ENCODE data around the gene CFAP54.
"Not testable (repeated sequence)": the region's sequence is repeated elsewhere in the genome, so short reads cannot be mapped to it uniquely, and the experiment has no call there.

Gene CFAP54

GRCh38 chr12:96670334-96670899 lies 181.0 kb downstream of the CFAP54 start:
- Histone ChIP-seq H3K4me3 (ENCODE audit: low read length in 2 of 2) (no peak overlapping the region), H3K9ac (ENCODE audit: low read depth in 1 of 2, low read length in 2 of 2) (no peak overlapping the region), H3K36me3 (ENCODE audit: control insufficient read depth in 2 of 2, insufficient read depth in 2 of 2, low read length in 2 of 2) (no peaks in the 10 kb centered on the region), H3K9me3 (ENCODE audit: control insufficient read depth in 2 of 2, low read length in 2 of 2) (no peaks in the 10 kb centered on the region), H3K4me1 (ENCODE audit: control insufficient read depth in 2 of 2, insufficient read depth in 2 of 2, low read length in 2 of 2) (no peaks in the 10 kb centered on the region), H3K27me3 (ENCODE audit: control insufficient read depth in 2 of 2, insufficient read depth in 2 of 2, low read length in 2 of 2) (no peaks in the 10 kb centered on the region), H3K27ac (ENCODE audit: low read depth in 2 of 2, low read length in 2 of 2) (no peak overlapping the region)

GRCh38 chr12:96675519-96675918 lies 186.1 kb downstream of the CFAP54 start:
- H3K36me3 ChIP-seq (ENCODE audit: control insufficient read depth in 2 of 2, insufficient read depth in 2 of 2, low read length in 2 of 2); H3K9ac ChIP-seq (ENCODE audit: low read depth in 1 of 2, low read length in 2 of 2); H3K4me3 ChIP-seq (ENCODE audit: low read length in 2 of 2); H3K4me1 ChIP-seq (ENCODE audit: control insufficient read depth in 2 of 2, insufficient read depth in 2 of 2, low read length in 2 of 2); H3K27me3 ChIP-seq (ENCODE audit: control insufficient read depth in 2 of 2, insufficient read depth in 2 of 2, low read length in 2 of 2); H3K9me3 ChIP-seq (ENCODE audit: control insufficient read depth in 2 of 2, low read length in 2 of 2); H3K27ac ChIP-seq (ENCODE audit: low read depth in 2 of 2, low read length in 2 of 2): not testable (repeated sequence)

GRCh38 chr12:96677363-96677762 lies 188.0 kb downstream of the CFAP54 start:
- no peaks in the 10 kb centered on the region for H3K36me3 ChIP-seq (ENCODE audit: control insufficient read depth in 2 of 2, insufficient read depth in 2 of 2, low read length in 2 of 2)
- no peak overlapping the region for H3K9ac ChIP-seq (ENCODE audit: low read depth in 1 of 2, low read length in 2 of 2)
- H3K9me3 ChIP-seq (ENCODE audit: control insufficient read depth in 2 of 2, low read length in 2 of 2), result no peaks in the 10 kb centered on the region
- H3K4me3 ChIP-seq (ENCODE audit: low read length in 2 of 2), result no peak overlapping the region
- H3K27ac ChIP-seq (ENCODE audit: low read depth in 2 of 2, low read length in 2 of 2), result no peak overlapping the region
- no peaks in the 10 kb centered on the region for H3K4me1 ChIP-seq (ENCODE audit: control insufficient read depth in 2 of 2, insufficient read depth in 2 of 2, low read length in 2 of 2)
- H3K27me3 ChIP-seq (ENCODE audit: control insufficient read depth in 2 of 2, insufficient read depth in 2 of 2, low read length in 2 of 2), result no peaks in the 10 kb centered on the region

- Histone ChIP-seq H3K27me3 (ENCODE audit: control insufficient read depth in 2 of 2, insufficient read depth in 2 of 2, low read length in 2 of 2) (no peaks in the 10 kb centered on the region), H3K27ac (ENCODE audit: low read depth in 2 of 2, low read length in 2 of 2) (no peak overlapping the region), H3K9me3 (ENCODE audit: control insufficient read depth in 2 of 2, low read length in 2 of 2) (no peaks in the 10 kb centered on the region), H3K4me3 (ENCODE audit: low read length in 2 of 2) (no peak overlapping the region), H3K9ac (ENCODE audit: low read depth in 1 of 2, low read length in 2 of 2) (no peak overlapping the region), H3K36me3 (ENCODE audit: control insufficient read depth in 2 of 2, insufficient read depth in 2 of 2, low read length in 2 of 2) (no peaks in the 10 kb centered on the region), H3K4me1 (ENCODE audit: control insufficient read depth in 2 of 2, insufficient read depth in 2 of 2, low read length in 2 of 2) (no peaks in the 10 kb centered on the region)
Measured at GRCh38 chr12:96687719-96688118, 198.3 kb downstream of the CFAP54 start.

GRCh38 chr12:96698521-96698920 lies 209.1 kb downstream of the CFAP54 start:
- H3K4me1 ChIP-seq (ENCODE audit: control insufficient read depth in 2 of 2, insufficient read depth in 2 of 2, low read length in 2 of 2), result no peaks in the 10 kb centered on the region
- H3K9ac ChIP-seq (ENCODE audit: low read depth in 1 of 2, low read length in 2 of 2), result no peak overlapping the region
- no peaks in the 10 kb centered on the region for H3K27me3 ChIP-seq (ENCODE audit: control insufficient read depth in 2 of 2, insufficient read depth in 2 of 2, low read length in 2 of 2)
- no peaks in the 10 kb centered on the region for H3K36me3 ChIP-seq (ENCODE audit: control insufficient read depth in 2 of 2, insufficient read depth in 2 of 2, low read length in 2 of 2)
- H3K4me3 ChIP-seq (ENCODE audit: low read length in 2 of 2), result no peak overlapping the region
- no peaks in the 10 kb centered on the region for H3K9me3 ChIP-seq (ENCODE audit: control insufficient read depth in 2 of 2, low read length in 2 of 2)
- H3K27ac ChIP-seq (ENCODE audit: low read depth in 2 of 2, low read length in 2 of 2), result no peak overlapping the region

GRCh38 chr12:96698965-96699364 lies 209.6 kb downstream of the CFAP54 start:
- no peaks in the 10 kb centered on the region for H3K36me3 ChIP-seq (ENCODE audit: control insufficient read depth in 2 of 2, insufficient read depth in 2 of 2, low read length in 2 of 2)
- no peaks in the 10 kb centered on the region for H3K27me3 ChIP-seq (ENCODE audit: control insufficient read depth in 2 of 2, insufficient read depth in 2 of 2, low read length in 2 of 2)
- no peaks in the 10 kb centered on the region for H3K4me1 ChIP-seq (ENCODE audit: control insufficient read depth in 2 of 2, insufficient read depth in 2 of 2, low read length in 2 of 2)
- no peak overlapping the region for H3K4me3 ChIP-seq (ENCODE audit: low read length in 2 of 2)
- H3K9me3 ChIP-seq (ENCODE audit: control insufficient read depth in 2 of 2, low read length in 2 of 2), result no peaks in the 10 kb centered on the region
- H3K27ac ChIP-seq (ENCODE audit: low read depth in 2 of 2, low read length in 2 of 2), result no peak overlapping the region
- H3K9ac ChIP-seq (ENCODE audit: low read depth in 1 of 2, low read length in 2 of 2), result no peak overlapping the region

- Histone ChIP-seq H3K27me3 (ENCODE audit: control insufficient read depth in 2 of 2, insufficient read depth in 2 of 2, low read length in 2 of 2) (no peaks in the 10 kb centered on the region), H3K9ac (ENCODE audit: low read depth in 1 of 2, low read length in 2 of 2) (no peak overlapping the region), H3K36me3 (ENCODE audit: control insufficient read depth in 2 of 2, insufficient read depth in 2 of 2, low read length in 2 of 2) (no peaks in the 10 kb centered on the region), H3K9me3 (ENCODE audit: control insufficient read depth in 2 of 2, low read length in 2 of 2) (no peaks in the 10 kb centered on the region), H3K27ac (ENCODE audit: low read depth in 2 of 2, low read length in 2 of 2) (no peak overlapping the region), H3K4me1 (ENCODE audit: control insufficient read depth in 2 of 2, insufficient read depth in 2 of 2, low read length in 2 of 2) (no peaks in the 10 kb centered on the region), H3K4me3 (ENCODE audit: low read length in 2 of 2) (no peak overlapping the region)
Measured at GRCh38 chr12:96701856-96702255, 212.5 kb downstream of the CFAP54 start.

GRCh38 chr12:96710127-96710745 lies 220.9 kb downstream of the CFAP54 start:
- no peaks in the 10 kb centered on the region for H3K9me3 ChIP-seq (ENCODE audit: control insufficient read depth in 2 of 2, low read length in 2 of 2)
- H3K9ac ChIP-seq (ENCODE audit: low read depth in 1 of 2, low read length in 2 of 2), result no peak overlapping the region
- H3K36me3 ChIP-seq (ENCODE audit: control insufficient read depth in 2 of 2, insufficient read depth in 2 of 2, low read length in 2 of 2), result no peaks in the 10 kb centered on the region
- H3K27me3 ChIP-seq (ENCODE audit: control insufficient read depth in 2 of 2, insufficient read depth in 2 of 2, low read length in 2 of 2), result no peaks in the 10 kb centered on the region
- H3K27ac ChIP-seq (ENCODE audit: low read depth in 2 of 2, low read length in 2 of 2), result no peak overlapping the region
- H3K4me1 ChIP-seq (ENCODE audit: control insufficient read depth in 2 of 2, insufficient read depth in 2 of 2, low read length in 2 of 2), result no peaks in the 10 kb centered on the region
- no peak overlapping the region for H3K4me3 ChIP-seq (ENCODE audit: low read length in 2 of 2)

GRCh38 chr12:96711364-96711763 lies 222.0 kb downstream of the CFAP54 start:
- no peaks in the 10 kb centered on the region for H3K27me3 ChIP-seq (ENCODE audit: control insufficient read depth in 2 of 2, insufficient read depth in 2 of 2, low read length in 2 of 2)
- no peak overlapping the region for H3K27ac ChIP-seq (ENCODE audit: low read depth in 2 of 2, low read length in 2 of 2)
- no peaks in the 10 kb centered on the region for H3K9me3 ChIP-seq (ENCODE audit: control insufficient read depth in 2 of 2, low read length in 2 of 2)
- H3K9ac ChIP-seq (ENCODE audit: low read depth in 1 of 2, low read length in 2 of 2), result no peak overlapping the region
- no peaks in the 10 kb centered on the region for H3K36me3 ChIP-seq (ENCODE audit: control insufficient read depth in 2 of 2, insufficient read depth in 2 of 2, low read length in 2 of 2)
- H3K4me3 ChIP-seq (ENCODE audit: low read length in 2 of 2), result no peak overlapping the region
- H3K4me1 ChIP-seq (ENCODE audit: control insufficient read depth in 2 of 2, insufficient read depth in 2 of 2, low read length in 2 of 2), result no peaks in the 10 kb centered on the region

GRCh38 chr12:96714199-96714598 lies 224.8 kb downstream of the CFAP54 start:
- Histone ChIP-seq H3K27me3 (ENCODE audit: control insufficient read depth in 2 of 2, insufficient read depth in 2 of 2, low read length in 2 of 2) (no peaks in the 10 kb centered on the region), H3K27ac (ENCODE audit: low read depth in 2 of 2, low read length in 2 of 2) (no peak overlapping the region), H3K4me1 (ENCODE audit: control insufficient read depth in 2 of 2, insufficient read depth in 2 of 2, low read length in 2 of 2) (no peaks in the 10 kb centered on the region), H3K4me3 (ENCODE audit: low read length in 2 of 2) (no peak overlapping the region), H3K9ac (ENCODE audit: low read depth in 1 of 2, low read length in 2 of 2) (no peak overlapping the region), H3K9me3 (ENCODE audit: control insufficient read depth in 2 of 2, low read length in 2 of 2) (no peaks in the 10 kb centered on the region), H3K36me3 (ENCODE audit: control insufficient read depth in 2 of 2, insufficient read depth in 2 of 2, low read length in 2 of 2) (no peaks in the 10 kb centered on the region)

All from mucosa of rectum (tissue), 2 donors.